HG03571 (cell line): ENCODE data around the gene PSMC6.
"Not testable (repeated sequence)": the region's sequence is repeated elsewhere in the genome, so short reads cannot be mapped to it uniquely, and the experiment has no call there.

Experiments
- ATAC-seq: cut with Tn5 transposase; IDR thresholded peaks from one replicate; pipeline ENCODE4 v1.9.1; 2021; ENCODE audit not compliant: unreplicated experiment

Gene PSMC6

DNA sequence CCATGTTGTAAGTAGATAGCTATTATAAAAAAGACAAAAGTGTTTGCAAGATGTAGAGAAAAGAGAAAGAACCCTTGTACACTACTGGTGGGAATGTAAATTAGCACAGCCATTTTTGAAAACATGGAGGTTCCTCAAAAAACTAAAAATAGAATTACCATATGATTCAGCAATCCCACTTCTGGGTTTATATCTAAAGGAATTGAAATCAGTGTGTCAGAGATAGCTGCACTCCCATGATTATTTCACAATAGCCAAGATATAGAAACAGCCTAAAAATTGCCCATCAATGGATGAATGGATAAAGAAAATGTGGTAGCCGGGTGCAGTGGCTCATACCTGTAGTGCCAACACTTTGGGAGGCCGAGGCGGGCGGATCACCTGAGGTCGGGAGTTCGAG, 9.2 kb downstream of the PSMC6 start:
- ATAC-seq, result no peak

DNA sequence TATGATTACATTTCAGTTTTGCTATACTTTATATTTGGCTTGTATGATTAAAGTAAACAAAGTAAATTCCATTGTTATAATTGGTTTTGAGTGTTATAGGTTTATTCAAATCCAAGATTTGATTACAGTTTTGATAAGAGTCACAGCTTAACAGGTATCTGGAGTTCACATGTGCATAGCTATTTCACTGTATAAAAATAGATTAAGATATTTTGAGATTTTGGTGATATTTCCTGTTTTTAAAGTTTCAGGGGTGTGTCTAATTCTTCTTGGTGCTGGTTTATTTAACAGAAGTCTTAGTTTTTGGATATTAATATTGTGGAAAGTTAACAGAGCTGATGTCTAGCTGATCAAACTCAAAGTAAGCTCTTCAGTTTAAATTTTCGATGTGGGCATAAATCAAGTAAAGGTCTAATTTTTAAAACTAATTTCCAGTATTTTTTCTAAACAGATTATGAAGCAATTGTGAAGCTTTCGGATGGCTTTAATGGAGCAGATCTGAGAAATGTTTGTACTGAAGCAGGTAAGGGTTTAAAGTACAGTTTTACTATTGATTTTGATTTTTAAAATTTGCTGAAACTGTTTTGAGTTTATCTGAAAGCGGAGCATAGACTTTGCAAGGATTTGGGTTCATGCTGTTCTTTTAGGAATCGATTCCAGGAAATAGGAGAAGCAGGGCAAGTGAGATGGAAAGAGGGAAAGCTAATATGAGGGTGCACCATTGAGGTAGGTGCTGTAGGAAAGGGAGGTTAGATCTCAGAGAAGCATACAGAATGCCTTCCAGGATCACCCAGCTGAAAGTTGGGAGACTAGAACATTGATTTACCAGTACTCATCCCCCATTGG, 16.7 kb downstream of the PSMC6 start:
- no peak for ATAC-seq

DNA sequence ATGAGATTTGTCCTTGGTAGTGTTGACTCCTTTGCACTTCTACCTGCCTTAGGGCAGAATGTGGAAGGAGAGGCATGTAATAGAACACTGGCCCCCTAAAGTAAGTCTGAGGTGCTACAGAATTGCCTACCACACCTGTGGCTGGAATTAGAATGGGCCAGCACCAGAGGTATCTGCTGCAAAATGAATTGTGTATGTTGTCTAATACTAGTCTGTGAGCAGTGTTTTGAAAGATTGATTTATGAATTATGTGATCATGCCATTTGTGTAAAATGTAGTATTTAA, 17.3 kb downstream of the PSMC6 start:
- no peak for ATAC-seq

DNA sequence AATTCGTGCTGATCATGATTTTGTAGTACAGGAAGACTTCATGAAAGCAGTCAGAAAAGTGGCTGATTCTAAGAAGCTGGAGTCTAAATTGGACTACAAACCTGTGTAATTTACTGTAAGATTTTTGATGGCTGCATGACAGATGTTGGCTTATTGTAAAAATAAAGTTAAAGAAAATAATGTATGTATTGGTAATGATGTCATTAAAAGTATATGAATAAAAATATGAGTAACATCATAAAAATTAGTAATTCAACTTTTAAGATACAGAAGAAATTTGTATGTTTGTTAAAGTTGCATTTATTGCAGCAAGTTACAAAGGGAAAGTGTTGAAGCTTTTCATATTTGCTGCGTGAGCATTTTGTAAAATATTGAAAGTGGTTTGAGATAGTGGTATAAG, 20.5 kb downstream of the PSMC6 start:
- not testable (repeated sequence) for ATAC-seq

DNA sequence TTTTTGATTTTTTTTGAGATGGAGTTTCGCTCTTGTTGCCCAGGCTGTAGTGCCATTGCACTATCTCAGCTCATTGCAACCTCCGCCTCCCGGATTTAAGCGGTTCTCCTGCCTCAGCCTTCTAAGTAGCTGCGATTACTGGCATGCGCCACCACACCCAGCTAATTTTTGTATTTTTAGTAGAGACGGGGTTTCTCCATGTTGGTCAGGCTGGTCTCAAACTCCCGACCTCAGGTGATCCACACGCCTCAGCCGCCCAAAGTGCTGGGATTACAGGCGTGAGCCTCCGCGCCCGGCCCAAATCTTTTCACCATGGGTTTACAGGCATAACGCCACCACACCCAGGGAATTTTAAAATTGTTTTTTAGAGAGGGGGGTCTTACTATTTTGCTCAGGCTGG, 22.0 kb downstream of the PSMC6 start:
- not testable (repeated sequence) for ATAC-seq

DNA sequence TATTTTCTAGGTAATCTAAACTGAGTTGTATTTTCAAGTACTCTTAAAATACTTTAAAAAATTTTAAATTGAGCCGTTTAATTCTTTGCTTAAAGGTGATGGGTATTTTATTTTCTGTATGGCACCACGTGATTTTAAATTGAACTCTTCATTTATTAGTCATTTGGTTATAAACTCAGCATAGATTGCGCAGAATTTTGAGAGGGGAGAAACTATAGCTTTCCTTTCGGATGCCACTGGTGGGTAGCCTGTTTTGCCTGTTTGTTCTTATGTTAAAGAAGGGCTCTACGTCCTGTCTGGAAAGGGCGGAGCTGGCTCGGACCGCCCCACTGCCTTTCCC, 22.6 kb downstream of the PSMC6 start:
- ATAC-seq, result no peak

DNA sequence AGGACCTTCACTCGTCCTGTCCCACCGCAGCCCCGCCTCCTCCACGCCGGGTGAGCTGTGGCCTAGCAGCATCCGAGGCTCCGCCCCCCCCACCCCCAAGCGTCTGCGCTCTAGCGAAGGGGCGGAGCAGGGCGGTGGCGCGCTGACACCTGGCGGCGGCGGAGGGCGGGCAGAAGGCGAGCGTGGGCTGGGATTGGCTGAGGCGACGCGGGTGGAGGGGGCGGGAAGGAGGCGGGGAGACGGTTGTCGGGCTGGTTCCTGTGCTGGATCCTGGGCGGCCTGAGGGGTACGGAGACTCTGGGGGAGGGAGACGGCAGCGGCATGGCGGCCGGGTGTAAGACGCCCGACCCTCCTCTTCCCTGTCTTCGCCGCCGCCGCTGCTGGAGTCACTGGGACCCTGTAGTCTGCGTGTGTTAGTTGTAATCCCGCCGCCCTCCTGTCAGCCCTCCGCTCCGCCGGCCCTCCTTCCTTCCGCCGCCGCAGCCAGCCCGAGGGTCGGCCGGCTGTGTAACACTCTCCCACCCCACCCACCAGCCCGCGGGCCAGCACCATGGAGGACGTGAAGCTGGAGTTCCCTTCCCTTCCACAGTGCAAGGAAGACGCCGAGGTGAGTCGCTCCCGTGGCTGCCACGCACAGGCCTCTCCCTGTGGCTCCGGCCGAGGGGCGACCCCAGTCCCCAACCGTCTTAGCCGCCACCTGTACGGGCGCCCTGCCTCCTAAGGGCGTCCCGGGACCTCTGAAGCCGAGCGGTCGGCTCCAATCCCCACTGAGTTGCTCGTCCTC, 23.1 kb downstream of the PSMC6 start, which contains the start of gene STYX:
TSS of gene STYX (plus strand) at position 242 of the 784 bp plus-strand sequence. CDS start at position 551, 309 bp downstream.
- peak; percentile 92 for ATAC-seq

DNA sequence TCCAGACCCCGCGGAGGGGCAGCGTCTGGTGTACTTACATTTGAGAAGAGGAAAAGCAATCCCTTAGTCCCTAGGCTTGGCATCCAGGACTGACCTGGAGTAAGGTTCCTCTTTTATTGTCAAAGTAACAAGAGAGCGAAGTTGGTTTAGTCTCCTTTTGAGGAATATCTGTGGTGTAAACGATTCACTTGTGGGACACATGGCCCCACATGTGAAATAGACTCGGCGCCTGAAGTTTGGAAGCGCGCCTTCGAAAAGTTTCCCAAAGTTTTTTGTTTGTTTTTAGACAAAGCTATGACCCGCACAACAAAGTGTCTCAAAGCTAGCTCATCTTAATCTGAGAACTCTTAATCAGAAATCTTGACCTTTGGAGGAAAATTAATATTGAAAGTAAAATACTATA, 23.7 kb downstream of the PSMC6 start:
- ATAC-seq, result no peak

DNA sequence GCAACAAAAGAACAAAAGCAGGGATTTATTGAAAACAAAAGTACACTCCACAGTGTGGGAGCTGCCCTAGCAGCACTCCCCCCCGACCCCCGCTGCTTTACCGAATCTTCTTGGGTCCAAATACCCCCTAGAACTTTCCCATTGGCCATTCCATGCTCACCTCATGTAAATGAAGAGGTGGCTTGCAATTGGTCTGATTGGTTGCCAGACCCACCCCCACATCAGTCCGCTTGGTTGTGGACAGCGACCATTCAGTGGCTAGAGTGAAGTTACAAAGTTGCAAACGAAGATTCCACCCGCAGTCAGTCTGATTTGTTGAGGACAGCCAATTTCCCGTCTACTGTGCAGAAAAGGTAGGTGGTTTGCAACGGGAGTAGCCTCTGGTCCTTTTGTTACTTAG, 26.8 kb downstream of the PSMC6 start:
- ATAC-seq, result no peak

DNA sequence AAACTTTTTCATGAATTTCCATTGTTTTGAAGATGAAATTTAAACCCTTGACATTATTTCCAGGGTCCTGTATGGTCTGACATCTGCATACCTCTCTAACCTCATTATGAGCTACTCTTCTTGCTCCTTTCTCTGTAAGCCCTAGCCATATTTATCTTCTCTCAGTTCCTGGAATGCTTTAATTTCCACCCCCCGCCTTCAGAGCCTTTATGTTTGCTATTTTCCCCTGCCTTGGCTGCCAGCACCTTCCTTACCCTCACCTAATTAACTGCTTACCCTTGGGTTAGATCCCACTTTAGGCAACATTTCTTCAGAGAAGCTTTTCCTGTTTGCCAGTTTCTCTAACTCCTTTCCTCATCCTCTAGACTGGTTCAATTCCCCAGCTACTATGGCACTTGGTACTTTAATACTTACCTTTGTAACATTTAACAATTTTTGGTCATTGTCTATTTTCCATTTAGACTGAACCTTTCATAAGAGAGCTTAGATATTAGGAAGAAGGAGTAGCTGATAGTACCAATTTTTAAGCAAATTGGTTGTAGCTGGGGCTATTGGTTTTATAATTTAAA, 29.0 kb downstream of the PSMC6 start:
- ATAC-seq, result no peak

DNA sequence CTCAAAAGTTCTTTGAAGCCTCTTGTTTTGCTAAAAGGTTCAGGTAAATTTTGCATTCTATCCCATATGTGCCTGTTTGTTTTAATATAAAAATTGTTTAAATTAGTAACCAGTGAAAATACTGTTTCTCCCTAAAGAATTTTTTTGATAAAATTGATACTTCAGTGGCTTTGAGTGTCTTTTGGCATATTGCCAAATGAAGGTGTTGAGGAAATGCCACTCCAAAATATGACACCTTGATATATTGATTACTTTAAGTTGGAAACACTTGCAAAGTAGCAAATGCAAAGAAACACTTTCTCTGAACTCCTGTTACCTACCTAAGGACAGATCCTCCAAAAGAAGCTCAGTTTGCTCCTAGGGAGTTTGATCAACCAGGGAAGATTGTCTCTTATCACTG, 31.4 kb downstream of the PSMC6 start:
- no peak for ATAC-seq

DNA sequence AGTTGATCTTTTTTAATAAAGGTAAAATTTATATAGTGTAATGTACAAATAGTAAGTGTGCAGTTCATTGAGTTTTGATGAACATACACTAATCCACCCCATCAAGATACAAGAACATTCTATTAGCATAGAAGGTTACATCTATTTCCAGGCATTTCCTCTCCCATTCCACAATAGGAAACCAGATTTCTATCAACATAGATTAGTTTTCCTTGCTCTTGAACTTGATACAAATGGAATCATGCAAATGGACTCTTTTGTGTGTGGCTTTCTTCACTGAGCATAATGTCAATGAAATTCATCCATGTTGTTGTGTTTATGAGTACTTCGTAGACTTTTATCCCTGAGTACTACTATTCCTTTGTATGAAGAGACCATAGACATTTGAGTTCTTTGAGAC, 33.8 kb downstream of the PSMC6 start:
- no peak for ATAC-seq

DNA sequence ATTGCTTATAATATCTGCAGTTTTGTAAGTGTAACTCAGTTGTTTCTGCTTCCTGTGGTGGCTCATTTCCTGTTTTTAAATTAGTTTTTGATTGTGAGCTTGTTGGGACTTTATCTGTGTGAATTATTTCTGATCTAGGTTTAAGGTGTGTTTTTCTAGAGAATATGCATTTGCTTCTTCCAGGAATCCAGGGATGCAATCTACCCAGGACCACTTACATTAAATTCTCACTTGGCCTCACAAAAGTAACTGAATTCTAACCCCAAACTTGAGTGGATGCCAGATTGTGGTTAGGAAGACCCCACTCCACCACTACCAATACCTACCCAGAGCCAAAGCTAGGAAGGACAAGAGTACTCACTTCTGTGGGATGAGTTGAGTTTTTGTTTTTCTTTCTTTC, 34.9 kb downstream of the PSMC6 start:
- peak; percentile 16 for ATAC-seq

DNA sequence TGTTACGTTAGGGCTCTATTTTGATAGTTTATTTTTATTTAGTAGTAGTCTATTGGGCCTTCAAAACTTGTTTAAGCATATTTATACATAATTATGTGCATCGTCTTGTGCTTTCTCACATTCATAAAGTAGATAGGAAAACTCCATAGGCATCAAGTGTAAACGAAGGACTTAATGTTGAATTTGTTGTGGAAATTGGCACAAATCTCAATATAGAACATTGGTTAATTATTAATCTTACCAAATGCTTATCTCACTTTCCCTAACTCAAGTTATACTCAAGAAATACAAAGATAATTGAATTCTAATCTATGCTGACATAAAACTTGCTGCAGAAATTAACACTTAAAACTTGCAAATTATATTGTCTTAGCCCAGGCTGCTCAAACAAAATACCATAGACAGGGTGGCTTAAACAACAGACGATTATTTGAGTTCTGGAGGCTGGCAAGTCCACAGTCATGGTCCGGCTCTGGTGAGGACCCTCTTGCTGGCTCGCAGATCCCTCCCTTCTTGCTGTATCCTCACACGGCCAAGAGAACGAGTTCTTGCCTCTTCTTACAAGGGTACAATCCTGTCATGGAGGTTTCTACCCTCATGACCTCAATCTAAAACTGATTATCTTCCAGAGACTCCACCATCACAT, 41.8 kb downstream of the PSMC6 start:
- ATAC-seq, result no peak

DNA sequence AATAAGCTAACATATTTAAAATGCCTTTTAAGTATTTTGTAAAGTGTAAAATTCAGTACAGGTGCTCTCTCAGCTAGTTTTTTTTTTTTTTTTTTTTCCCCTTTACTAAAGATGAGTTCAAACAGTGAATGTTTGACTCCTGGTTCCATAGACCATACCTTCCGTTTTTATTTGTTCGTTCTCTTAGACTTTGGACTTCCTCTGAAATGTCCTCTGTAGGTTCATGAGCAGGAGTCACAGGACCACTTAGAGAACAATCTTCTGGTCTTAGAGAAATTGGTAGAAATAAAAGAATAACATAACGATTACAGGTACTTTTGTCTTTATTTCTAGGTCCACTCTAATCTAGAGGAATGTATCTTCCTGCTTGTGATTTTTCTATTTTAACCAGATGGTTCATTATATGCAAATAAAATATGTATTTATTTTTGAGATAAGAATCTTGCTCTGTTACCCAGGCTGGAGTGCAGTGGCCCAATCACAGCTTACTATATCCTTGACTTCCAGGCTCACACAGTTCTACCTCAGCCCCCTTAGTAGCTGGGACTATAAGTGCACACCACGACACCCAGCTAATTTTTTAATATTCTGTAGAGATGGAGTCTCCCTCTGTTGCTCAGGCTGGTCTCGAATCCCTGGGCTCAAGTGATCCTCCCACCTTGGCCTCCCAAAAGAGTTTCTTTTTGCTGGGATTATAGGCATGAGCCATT, 48.8 kb downstream of the PSMC6 start:
- no peak for ATAC-seq

DNA sequence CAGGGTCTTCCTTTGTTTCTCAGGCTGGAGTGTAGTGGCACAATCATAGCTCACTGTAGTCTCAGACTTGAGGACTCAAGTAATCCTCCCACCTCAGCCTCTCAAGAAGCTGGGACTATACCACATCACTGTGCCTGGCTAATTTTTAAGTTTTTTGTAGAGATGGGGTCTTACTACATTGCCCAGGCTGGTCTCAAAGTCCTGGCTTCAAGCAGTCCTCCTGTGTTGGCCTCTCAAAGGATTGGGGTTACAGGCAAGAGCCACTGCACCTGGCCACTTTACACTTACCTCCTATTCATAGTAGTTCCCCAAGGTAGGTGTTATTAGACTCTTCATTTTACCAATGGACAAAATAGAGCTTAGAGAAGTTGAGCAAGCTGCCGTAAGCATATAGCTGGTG, 52.1 kb downstream of the PSMC6 start:
- ATAC-seq, result no peak

DNA sequence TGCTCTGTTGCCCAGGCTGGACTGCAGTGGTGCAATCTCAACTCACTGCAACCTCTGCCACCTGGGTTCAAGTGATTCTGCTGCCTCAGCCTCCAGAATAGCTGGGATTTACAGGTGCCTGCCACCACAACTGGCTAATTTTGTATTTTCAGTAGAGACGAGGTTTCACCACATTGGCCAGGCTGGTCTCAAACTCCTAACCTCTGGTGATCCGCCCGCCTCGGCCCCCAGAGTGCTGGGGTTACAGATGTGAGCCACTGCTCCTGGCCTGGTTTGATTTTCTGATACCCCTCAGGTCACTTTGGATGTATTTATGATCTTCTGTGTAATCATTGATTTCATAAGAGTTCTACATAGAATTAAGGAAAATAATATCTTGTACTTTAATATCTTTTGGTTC, 55.9 kb downstream of the PSMC6 start:
- not testable (repeated sequence) for ATAC-seq

DNA sequence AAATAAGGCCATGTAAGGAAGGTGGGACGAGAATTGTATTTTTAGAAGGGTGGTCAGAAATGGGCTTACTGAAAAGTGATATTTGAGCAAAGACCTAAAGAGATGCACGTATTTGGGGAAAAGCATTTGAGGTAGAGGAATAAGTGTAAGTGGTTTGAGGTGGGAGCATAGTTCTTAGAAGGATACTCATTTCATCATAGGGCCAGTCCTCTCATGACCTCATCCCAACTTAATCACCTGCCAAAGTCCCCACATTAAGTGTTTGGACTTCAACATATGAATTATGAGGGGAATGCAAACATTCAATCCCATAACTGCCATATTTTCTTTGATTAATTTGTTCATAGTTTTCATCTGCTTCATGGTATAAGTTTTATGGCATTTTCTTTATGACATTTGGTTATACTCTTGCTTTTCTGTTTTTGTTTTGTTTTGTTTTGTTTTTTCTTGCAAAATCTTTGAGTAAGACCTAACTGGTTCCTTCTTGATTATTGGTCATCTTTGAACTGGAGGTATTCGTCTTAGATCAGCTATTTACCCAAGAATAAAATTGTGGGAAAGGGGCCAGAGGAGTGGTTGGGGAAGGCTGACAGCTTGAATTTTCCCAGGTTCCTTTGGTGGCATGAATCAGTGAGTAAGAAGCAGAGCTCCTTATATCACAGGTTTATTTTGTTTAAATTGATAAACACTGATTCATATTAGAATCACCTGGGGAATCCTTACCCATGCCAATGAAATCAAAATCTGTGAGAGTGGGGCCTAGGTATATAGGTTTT, 60.2 kb downstream of the PSMC6 start:
- ATAC-seq, result no peak

DNA sequence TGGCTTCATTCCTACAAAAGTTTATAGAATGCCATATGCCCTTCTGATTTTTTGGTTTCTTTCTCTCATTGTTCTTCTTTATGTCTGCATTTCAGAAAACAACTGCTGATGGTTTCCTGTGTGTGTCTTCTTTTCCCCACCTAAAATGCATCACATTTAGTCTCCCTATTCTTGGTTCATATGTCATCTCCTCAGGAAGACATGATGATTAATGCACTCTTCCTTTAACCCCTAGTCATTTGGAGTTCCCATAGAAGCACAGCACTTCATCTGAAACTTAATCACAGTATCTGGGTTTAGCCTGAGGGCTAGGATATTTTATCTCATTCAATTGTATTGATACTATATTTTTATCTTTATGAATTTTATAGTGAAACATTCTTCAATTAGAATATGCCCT, 62.9 kb downstream of the PSMC6 start:
- no peak for ATAC-seq

DNA sequence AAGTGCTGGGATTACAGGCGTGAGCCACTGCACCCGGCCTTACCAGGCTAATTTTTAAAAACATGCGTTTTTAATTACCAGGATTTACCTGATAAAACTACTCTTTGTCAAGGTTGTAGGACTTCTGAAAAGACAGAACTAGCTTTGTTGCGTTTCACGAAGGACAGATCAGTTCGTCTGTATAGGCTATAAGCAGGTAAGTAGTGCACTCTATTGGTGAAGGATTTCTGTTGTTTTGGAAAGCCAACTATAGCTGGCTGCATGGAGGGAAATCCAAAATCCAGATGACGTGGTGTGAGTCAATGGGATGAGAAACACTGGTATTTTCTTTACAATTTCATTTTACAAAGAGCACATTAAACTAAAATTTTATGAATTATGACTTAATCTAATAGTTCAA, 69.8 kb downstream of the PSMC6 start:
- no peak for ATAC-seq
